Gastroesophageal sphincter (tissue), 3 donors: ENCODE data around the gene APLP2.
"Not testable (repeated sequence)": the region's sequence is repeated elsewhere in the genome, so short reads cannot be mapped to it uniquely, and the experiment has no call there.

Experiments used
- EP300 ChIP-seq: sonication (generic); formaldehyde crosslinking; IDR thresholded peaks from one replicate; pipeline ENCODE4 v1.6.1; 2017; ENCODE audit warnings: antibody characterized with exemption, mild to moderate bottlenecking
- POLR2A ChIP-seq, 2 donors: fragments of 450-650 bp; IDR thresholded peaks; one replicate each; pipeline ENCODE4 v1.6.1; 2017; ENCODE audit warnings: antibody characterized with exemption in 2 of 2, mild to moderate bottlenecking in 2 of 2, moderate library complexity in 1 of 2
- POLR2AphosphoS5 ChIP-seq: sonication (generic); formaldehyde crosslinking; IDR thresholded peaks from one replicate; pipeline ENCODE4 v1.6.1; 2017; ENCODE audit warnings: antibody characterized with exemption
- TF ChIP-seq, protein P1 (sequence below), 4 experiments: fragments of 200-600 bp in 2 of 4; fragments of 450-650 bp in 2 of 4; sonication (generic) in 1 of 4; IDR thresholded peaks; one replicate each; pipeline ENCODE4 v1.5.1; 2017 to 2019; ENCODE audit warnings: antibody characterized with exemption in 4 of 4, mild to moderate bottlenecking in 2 of 4, moderate library complexity in 2 of 4

DNA sequence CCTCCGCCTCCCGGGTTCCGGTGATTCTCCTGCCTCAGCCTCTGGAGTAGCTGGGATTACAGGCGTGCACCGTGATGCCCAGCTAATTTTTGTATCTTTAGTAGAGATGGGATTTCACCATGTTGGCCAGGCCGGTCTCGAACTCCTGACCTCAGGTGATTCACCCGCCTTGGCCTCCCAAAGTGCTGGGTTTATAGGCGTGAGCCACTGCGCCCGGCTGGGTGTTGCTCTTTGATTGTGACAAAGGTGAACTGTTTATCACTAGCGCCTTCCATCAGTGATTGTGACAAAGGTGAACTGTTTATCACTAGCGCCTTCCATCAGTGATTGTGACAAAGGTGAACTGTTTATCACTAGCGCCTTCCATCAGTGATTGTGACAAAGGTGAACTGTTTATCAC, 123.9 kb downstream of the APLP2 start:
- TF ChIP-seq, protein P1, sequence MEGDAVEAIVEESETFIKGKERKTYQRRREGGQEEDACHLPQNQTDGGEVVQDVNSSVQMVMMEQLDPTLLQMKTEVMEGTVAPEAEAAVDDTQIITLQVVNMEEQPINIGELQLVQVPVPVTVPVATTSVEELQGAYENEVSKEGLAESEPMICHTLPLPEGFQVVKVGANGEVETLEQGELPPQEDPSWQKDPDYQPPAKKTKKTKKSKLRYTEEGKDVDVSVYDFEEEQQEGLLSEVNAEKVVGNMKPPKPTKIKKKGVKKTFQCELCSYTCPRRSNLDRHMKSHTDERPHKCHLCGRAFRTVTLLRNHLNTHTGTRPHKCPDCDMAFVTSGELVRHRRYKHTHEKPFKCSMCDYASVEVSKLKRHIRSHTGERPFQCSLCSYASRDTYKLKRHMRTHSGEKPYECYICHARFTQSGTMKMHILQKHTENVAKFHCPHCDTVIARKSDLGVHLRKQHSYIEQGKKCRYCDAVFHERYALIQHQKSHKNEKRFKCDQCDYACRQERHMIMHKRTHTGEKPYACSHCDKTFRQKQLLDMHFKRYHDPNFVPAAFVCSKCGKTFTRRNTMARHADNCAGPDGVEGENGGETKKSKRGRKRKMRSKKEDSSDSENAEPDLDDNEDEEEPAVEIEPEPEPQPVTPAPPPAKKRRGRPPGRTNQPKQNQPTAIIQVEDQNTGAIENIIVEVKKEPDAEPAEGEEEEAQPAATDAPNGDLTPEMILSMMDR (IDR thresholded peaks at IDR 0.05): not testable (repeated sequence)
- not testable (repeated sequence) for TF ChIP-seq POLR2A (IDR thresholded peaks at IDR 0.05); POLR2AphosphoS5; EP300
